Large intestine (tissue), 3 donors: ENCODE data around the gene TXNDC12. TPM values are rescaled to one million over a fixed set of nuclear protein-coding genes. Genes with fewer than 3 reads are reported as not detected.

Experiments used
- DNase-seq, 2 donors: peaks; one replicate each; pipeline versions ENCODE4 v3.0.0 to v3.0.0-alpha.2; 2013
- H3K27ac ChIP-seq: one replicate; pipeline ENCODE4 v1.5.1; 2013; ENCODE audit warnings: low read length
- H3K27me3 ChIP-seq: 2 replicates; pipeline ENCODE4 v1.6.1; 2013; ENCODE audit warnings: low read length; ENCODE audit not compliant: control insufficient read depth, insufficient read depth
- H3K36me3 ChIP-seq: 2 replicates; pipeline ENCODE4 v1.6.1; 2013; ENCODE audit warnings: low read length; ENCODE audit not compliant: control insufficient read depth, insufficient read depth
- H3K4me1 ChIP-seq: one replicate; pipeline ENCODE4 v1.6.1; 2013; ENCODE audit warnings: low read length; ENCODE audit not compliant: control insufficient read depth, insufficient read depth
- H3K4me3 ChIP-seq: one replicate; pipeline ENCODE4 v1.5.1; 2013; ENCODE audit warnings: low read length
- H3K9me3 ChIP-seq: one replicate; pipeline ENCODE4 v1.6.1; 2013; ENCODE audit warnings: mild to moderate bottlenecking, low read depth, low read length, moderate library complexity; ENCODE audit not compliant: control insufficient read depth
- WGBS: methylation state at CpG from one replicate; pipeline ENCODE4 v1.1.5; 2013; ENCODE audit warnings: low lambda C conversion rate; ENCODE audit not compliant: insufficient coverage; 5-methylcytosine and 5-hydroxymethylcytosine counted together
- polyA plus RNA-seq: library from polyadenylated mRNA; unstranded; fragments of 120-200 nt; gene quantifications from one replicate; pipeline ENCODE4 v1.2.1, GENCODE V29; 2013

TXNDC12 gene
- polyA plus RNA-seq, 1 donor = 39.9 TPM

DNA sequence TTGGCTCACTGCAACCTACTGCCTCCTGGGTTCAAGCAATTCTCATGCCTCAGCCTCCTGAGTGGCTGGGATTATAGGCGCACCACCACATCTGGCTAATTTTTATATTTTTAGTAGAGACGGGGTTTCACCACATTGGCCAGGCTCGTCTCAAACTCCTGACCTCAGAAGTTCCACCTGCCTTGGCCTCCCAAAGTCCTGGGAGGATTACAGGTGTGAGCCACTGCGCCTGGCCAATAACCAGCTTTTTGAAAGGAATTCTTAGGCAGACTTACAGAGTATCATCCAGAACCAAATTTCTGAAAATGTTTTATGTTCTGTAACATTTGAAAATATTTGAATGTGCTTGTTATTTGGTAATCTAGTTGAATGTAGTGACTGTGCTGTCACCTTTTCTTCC, 15.7 kb upstream of the TXNDC12 start:
- Histone ChIP-seq H3K9me3 (no peaks in the 10 kb centered on the region), H3K4me1 (no peaks in the 10 kb centered on the region), H3K27me3 (no peaks in the 10 kb centered on the region), H3K27ac (no peak overlapping the region), H3K36me3 (peaks cover 34% of the 10 kb centered on the region), H3K4me3 (no peak overlapping the region)
- WGBS = no CpG with 5 or more reads among the region's 4 CpGs
- DNase-seq = no peak

DNA sequence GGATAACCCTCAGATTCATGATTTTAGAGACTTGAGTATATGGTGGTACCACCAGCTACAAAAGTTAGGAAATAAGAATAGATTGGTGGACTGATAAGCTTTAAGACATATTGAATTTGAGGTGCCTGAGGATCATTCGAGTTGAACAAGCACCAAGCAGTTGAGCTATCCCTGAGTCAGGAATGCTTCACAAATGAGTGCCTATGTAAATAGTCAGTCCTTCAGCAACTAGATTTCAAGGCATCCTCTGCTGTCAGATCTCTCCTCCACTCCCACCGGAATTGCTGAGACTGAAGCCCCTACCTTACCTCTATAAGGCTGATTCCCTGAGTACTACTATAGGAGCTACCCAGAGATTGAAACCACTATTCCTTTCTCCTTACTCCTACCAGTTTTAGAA, 8.2 kb upstream of the TXNDC12 start:
- 100% methylated on average over 1 of the region's 2 CpGs for WGBS
- Histone ChIP-seq H3K27ac (no peak overlapping the region), H3K9me3 (no peaks in the 10 kb centered on the region), H3K4me1 (no peaks in the 10 kb centered on the region), H3K36me3 (peaks cover 57% of the 10 kb centered on the region), H3K27me3 (no peaks in the 10 kb centered on the region), H3K4me3 (no peak overlapping the region)
- DNase-seq = no peak

DNA sequence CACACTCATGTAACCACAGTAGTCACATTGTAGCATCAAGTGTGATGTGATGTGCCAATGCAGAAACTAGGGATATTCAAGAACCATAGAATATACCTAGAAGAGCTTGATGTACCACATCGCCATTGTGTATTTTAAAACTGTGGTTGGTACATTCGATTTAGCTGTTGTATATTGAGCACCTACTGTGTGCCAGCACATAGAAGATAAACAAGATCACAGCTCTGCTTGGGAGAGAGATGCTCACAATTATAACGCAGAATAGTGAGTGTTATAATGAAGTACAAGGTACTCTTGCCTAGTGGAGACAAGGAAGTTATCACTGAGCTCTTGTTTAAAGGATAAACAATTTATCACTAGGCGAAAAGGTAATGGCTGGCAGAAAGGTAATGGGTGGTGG, 5.8 kb upstream of the TXNDC12 start:
- Histone ChIP-seq H3K36me3 (peaks cover 40% of the 10 kb centered on the region), H3K9me3 (no peaks in the 10 kb centered on the region), H3K27me3 (no peaks in the 10 kb centered on the region), H3K27ac (no peak overlapping the region), H3K4me1 (peaks cover 3% of the 10 kb centered on the region), H3K4me3 (no peak overlapping the region)
- no CpG with 5 or more reads among the region's 4 CpGs for WGBS
- DNase-seq = no peak

- no peaks in the 10 kb centered on the region for H3K27me3 ChIP-seq
- H3K4me1 ChIP-seq = peaks cover 3% of the 10 kb centered on the region
- H3K27ac ChIP-seq = no peak overlapping the region
- no peak for DNase-seq
- H3K4me3 ChIP-seq = no peak overlapping the region
- WGBS = no CpG with 5 or more reads among the region's 1 CpG
- peaks cover 33% of the 10 kb centered on the region for H3K36me3 ChIP-seq
- no peaks in the 10 kb centered on the region for H3K9me3 ChIP-seq
These were observed 4.9 kb upstream of the TXNDC12 start for GRCh38 chr1:52059888-52060287.

- no peak for DNase-seq
- Histone ChIP-seq H3K36me3 (peaks cover 28% of the 10 kb centered on the region), H3K27me3 (no peaks in the 10 kb centered on the region), H3K9me3 (no peaks in the 10 kb centered on the region), H3K27ac (no peak overlapping the region), H3K4me3 (no peak overlapping the region), H3K4me1 (peaks cover 3% of the 10 kb centered on the region)
These were observed 4.3 kb upstream of the TXNDC12 start for GRCh38 chr1:52059321-52059720.

DNA sequence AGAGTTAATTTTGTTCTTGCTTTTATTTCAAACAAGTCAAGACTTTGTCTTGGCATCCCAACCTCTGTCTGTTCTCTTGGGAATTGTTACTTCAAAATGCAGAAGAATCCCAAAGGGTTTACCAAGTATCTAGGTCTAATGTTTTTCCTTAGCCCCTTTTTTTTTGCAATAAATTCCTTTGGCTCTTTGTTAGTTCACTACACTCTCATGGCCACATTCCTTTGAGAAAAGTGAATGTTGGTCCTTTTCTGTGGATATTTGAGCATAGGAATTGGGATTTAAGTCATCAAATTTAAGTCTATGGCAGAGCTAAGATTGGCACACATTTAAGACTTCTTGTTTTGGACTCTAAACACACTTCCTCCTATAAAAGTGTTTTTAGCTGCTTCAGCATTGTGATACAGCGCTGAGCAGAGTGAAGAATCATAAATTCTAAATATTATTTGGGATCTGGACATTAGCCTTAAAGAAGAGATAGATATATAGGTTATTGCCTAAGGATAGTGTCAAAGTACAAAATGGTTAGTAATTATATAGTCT, 3.0 kb upstream of the TXNDC12 start:
- Histone ChIP-seq H3K36me3 (peaks cover 17% of the 10 kb centered on the region), H3K4me3 (peak overlapping the region; percentile 78), H3K27ac (no peak overlapping the region), H3K27me3 (no peaks in the 10 kb centered on the region), H3K4me1 (peaks cover 3% of the 10 kb centered on the region), H3K9me3 (no peaks in the 10 kb centered on the region)
- no peak for DNase-seq
- no CpG with 5 or more reads among the region's 1 CpG for WGBS

GRCh38 chr1:52057255-52057654, 2.3 kb upstream of the TXNDC12 start:
- H3K27ac ChIP-seq = no peak overlapping the region
- H3K27me3 ChIP-seq = no peaks in the 10 kb centered on the region
- H3K9me3 ChIP-seq = no peaks in the 10 kb centered on the region
- peak in 1 of 2 donors; percentile 18 for DNase-seq
- peaks cover 13% of the 10 kb centered on the region for H3K36me3 ChIP-seq
- WGBS = no CpG with 5 or more reads among the region's 1 CpG
- peaks cover 3% of the 10 kb centered on the region for H3K4me1 ChIP-seq
- peak overlapping the region; percentile 78 for H3K4me3 ChIP-seq

GRCh38 chr1:52056937-52057231, 1.9 kb upstream of the TXNDC12 start:
- DNase-seq = no peak
- no peaks in the 10 kb centered on the region for H3K9me3 ChIP-seq
- peaks cover 15% of the 10 kb centered on the region for H3K36me3 ChIP-seq
- no peaks in the 10 kb centered on the region for H3K27me3 ChIP-seq
- peak overlapping the region; percentile 78 for H3K4me3 ChIP-seq
- H3K27ac ChIP-seq = peak overlapping the region; percentile 88
- H3K4me1 ChIP-seq = peaks cover 3% of the 10 kb centered on the region
- WGBS = no CpG with 5 or more reads among the region's 4 CpGs

DNA sequence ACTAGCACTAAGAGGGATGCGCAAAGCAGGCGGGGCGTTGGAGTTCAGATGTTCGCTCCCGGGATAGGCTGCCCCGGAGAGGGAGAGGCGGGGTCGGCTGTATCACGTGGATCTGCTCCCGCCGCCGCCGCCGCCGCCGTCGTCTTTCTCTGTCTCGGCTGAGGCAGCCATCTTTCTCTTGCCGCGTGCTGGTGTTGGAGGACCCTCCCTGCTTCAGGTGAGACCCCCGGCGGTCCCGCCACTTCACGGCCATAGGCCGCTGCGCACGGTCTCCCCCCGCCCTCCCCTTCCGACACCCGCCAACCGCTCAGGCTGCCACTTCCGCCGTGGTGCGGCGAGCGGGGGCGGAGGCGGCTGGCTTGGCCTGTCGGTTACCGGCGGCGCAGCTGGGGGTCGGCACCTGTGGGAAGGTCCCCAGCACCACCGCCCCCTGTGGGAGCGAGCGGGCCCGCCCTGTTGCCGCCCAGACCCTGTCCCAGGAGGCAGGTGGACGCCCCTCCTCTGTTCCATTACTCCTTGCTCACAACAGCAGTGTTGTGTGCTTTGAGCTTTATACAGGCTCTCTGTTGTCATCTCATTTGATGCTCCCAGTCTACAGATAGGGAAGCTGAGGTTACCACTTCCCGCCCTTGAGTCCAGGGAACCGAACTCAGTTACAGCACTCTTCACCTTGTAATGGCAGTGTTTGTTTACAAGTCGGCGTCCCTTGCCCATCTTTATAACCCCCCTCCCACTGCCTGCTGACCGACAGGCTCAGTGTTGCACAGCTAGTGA, 1.4 kb upstream of the TXNDC12 start, which contains the start of gene BTF3L4:
TSS of gene BTF3L4 (plus strand) at position 133 of the 774 bp plus-strand sequence. CDS start 3,553 bp downstream, outside the sequence.
- peak; percentile 91 to 96 for DNase-seq
- Histone ChIP-seq H3K4me1 (peaks cover 3% of the 10 kb centered on the region), H3K4me3 (peak within 1 kb of the TSS; percentile 78), H3K36me3 (peaks cover 15% of the 10 kb centered on the region), H3K27ac (peak within 1 kb of the TSS; percentile 88), H3K9me3 (no peaks in the 10 kb centered on the region), H3K27me3 (no peaks in the 10 kb centered on the region)
- no CpG with 5 or more reads among the region's 54 CpGs for WGBS

- H3K36me3 ChIP-seq = peaks cover 10% of the 10 kb centered on the region
- no peaks in the 10 kb centered on the region for H3K9me3 ChIP-seq
- H3K27me3 ChIP-seq = no peaks in the 10 kb centered on the region
- no peak for DNase-seq
- peak overlapping the region; percentile 88 for H3K27ac ChIP-seq
- peaks cover 3% of the 10 kb centered on the region for H3K4me1 ChIP-seq
- peak overlapping the region; percentile 78 for H3K4me3 ChIP-seq
- WGBS = no CpG with 5 or more reads among the region's 12 CpGs
These were observed 823 bp upstream of the TXNDC12 start for GRCh38 chr1:52055866-52056162.

DNA sequence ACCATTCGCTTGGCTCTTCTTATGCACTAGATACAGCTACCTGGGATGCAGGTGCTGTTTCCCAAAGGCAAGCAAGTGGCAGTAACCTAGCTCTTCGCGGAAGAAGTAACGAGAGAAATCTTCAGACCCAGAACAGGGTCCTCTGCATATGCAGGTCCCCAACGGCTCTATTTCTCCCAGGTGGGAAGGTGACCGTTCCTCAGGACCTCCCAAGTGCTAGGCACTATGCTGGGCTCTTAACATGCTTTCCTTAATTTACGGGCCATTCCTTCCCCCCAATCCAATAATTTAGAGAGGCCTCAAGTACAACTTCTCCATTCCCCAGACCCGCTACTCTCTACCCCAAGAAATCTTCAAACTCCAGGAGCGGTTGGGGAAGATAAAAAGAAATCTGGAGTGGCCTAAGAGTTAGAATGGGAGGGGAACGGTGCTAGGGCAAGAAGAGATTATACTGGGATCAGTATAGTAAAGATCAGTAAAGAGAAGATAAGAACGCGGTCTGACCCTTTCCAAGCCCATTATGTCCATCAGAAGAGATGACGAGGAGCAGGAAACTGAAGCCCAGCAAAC, 410 bp downstream of the TXNDC12 start:
- Histone ChIP-seq H3K27ac (peak overlapping the region; percentile 88), H3K9me3 (no peaks in the 10 kb centered on the region), H3K4me1 (peaks cover 3% of the 10 kb centered on the region), H3K36me3 (peaks cover 5% of the 10 kb centered on the region), H3K4me3 (peak overlapping the region; percentile 78), H3K27me3 (no peaks in the 10 kb centered on the region)
- DNase-seq = peak in 1 of 2 donors; percentile 22
- 13% methylated on average over 2 of the region's 13 CpGs for WGBS
